Calu3 (cell line): ENCODE data around the gene PRRT1B. TPM values are rescaled to one million over a fixed set of nuclear protein-coding genes. Genes with fewer than 3 reads are reported as not detected.

Experiments
- BruUV-seq: library from RNA; stranded (reverse); fragments of 400-500 nt; replicated peaks from 2 replicates; lab custom pipeline; 2021; lab: Mats Ljungman, UMichigan
- CTCF ChIA-PET: fragments of 300-600 bp; sonication (Branson Sonifier 250); formaldehyde crosslinking; loops from one replicate; lab custom pipeline; 2022; ENCODE audit warnings: antibody characterized with exemption; lab: Charles Lee
- DNase-seq: peaks from one replicate; pipeline ENCODE4 v3.0.0; 2022
- H3K27ac Mint-ChIP-seq: one replicate; pipeline ENCODE4 v1.8.0; 2022; ENCODE audit warnings: mixed read lengths; ENCODE audit not compliant: unreplicated experiment
- H3K27me3 Mint-ChIP-seq: one replicate; pipeline ENCODE4 v1.8.0; 2022; ENCODE audit warnings: mixed read lengths; ENCODE audit not compliant: unreplicated experiment
- H3K36me3 Mint-ChIP-seq: one replicate; pipeline ENCODE4 v1.8.0; 2022; ENCODE audit warnings: mild to moderate bottlenecking, moderate library complexity, mixed read lengths; ENCODE audit not compliant: insufficient read depth, unreplicated experiment
- H3K4me1 Mint-ChIP-seq: one replicate; pipeline ENCODE4 v1.8.0; 2022; ENCODE audit warnings: mild to moderate bottlenecking, low read depth, mixed read lengths; ENCODE audit not compliant: unreplicated experiment
- H3K4me3 Mint-ChIP-seq: one replicate; pipeline ENCODE4 v1.8.0; 2022; ENCODE audit warnings: mild to moderate bottlenecking, low read depth, moderate library complexity, mixed read lengths; ENCODE audit not compliant: unreplicated experiment
- H3K9me3 Mint-ChIP-seq: one replicate; pipeline ENCODE4 v1.8.0; 2022; ENCODE audit warnings: low read depth, mixed read lengths; ENCODE audit not compliant: unreplicated experiment
- CTCF ChIP-seq: fragments of 200-600 bp; IDR thresholded peaks from one replicate; pipeline ENCODE4 v1.8.0; 2022; ENCODE audit warnings: antibody characterized with exemption; ENCODE audit not compliant: unreplicated experiment
- intact Hi-C: fragments of 100-400 bp; cut with micrococcal nuclease; formaldehyde crosslinking; loops from one replicate; pipeline ENCODE4 v1.10.0; 2022; ENCODE audit not compliant: unreplicated experiment
- total RNA-seq: library from RNA; stranded (reverse); gene quantifications from 2 replicates; pipeline ENCODE4 v1.2.3, GENCODE V29; 2022

PRRT1B gene
- total RNA-seq, 1 experiment from 2014 or later: not detected

DNA sequence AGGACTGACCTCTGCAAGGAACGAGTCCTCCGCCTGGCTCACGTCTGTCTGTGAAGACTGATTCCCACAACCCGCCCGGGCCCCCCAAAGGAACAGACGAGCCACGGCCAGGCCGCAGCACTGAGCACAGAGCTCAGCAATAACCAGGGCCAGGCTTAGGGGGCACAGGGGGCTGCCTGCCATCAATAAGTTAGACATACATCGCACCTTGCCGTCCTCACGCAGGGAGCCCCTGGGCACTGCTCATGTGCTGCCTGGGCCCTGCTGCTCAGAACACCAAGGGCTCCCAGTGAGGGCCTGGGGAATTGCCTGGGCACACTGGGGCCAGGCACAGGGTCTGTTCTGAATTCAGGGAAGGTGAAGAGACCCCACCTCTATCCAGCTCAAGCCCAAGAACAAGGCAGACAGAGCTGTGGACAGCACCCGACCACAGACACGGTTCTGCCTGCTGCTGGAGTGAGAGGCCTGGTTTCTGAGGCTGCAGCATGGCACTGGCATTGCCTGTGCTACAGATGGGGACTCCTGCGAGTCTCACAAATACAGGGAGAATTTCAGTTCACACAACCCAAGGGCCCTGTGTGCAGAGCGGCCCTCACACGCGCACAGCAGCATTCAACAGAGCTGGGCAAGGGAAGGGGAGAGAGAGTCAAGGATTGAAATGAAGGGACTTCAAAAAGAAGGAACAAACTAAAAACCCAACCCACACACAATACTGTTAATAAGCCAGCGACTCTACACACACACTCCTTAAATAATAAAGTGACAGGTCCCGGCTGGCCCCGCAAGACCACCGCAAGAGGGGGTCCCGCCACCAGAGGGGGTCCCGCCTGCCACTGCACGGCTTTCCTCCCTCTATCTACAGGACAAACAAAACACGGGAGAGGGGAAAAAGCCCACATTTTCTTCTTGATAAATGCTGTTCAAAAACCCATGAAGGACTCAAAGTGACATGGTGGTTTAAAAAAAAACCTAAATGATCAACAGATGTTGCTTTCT, 32.0 kb downstream of the PRRT1B start:
- H3K9me3 Mint-ChIP-seq: no peaks in the 10 kb centered on the region
- DNase-seq: no peak
- H3K27me3 Mint-ChIP-seq: no peaks in the 10 kb centered on the region
- no peaks in the 10 kb centered on the region for H3K36me3 Mint-ChIP-seq
- intact Hi-C loops: no loop called here
- no peak overlapping the region for H3K27ac Mint-ChIP-seq
- BruUV-seq: no TSS peak
- no peak for TF ChIP-seq CTCF
- no peaks in the 10 kb centered on the region for H3K4me1 Mint-ChIP-seq
- CTCF ChIA-PET: interaction anchor here (0.6 to 0.8 kb wide), 2 partner anchors 81 to 114 kb away, joined by 3 to 6 read pairs; no protein-coding TSS in a partner anchor
- no peak overlapping the region for H3K4me3 Mint-ChIP-seq

GRCh38 chr9:131578021-131578420, 32.7 kb downstream of the PRRT1B start:
- no peak for DNase-seq
- CTCF ChIA-PET: no interaction called here
- Mint-ChIP-seq H3K36me3 (no peaks in the 10 kb centered on the region), H3K27me3 (no peaks in the 10 kb centered on the region), H3K27ac (no peak overlapping the region), H3K4me1 (no peaks in the 10 kb centered on the region), H3K9me3 (no peaks in the 10 kb centered on the region), H3K4me3 (no peak overlapping the region)
- TF ChIP-seq CTCF: no peak
- no TSS peak for BruUV-seq
- intact Hi-C loops: no loop called here

DNA sequence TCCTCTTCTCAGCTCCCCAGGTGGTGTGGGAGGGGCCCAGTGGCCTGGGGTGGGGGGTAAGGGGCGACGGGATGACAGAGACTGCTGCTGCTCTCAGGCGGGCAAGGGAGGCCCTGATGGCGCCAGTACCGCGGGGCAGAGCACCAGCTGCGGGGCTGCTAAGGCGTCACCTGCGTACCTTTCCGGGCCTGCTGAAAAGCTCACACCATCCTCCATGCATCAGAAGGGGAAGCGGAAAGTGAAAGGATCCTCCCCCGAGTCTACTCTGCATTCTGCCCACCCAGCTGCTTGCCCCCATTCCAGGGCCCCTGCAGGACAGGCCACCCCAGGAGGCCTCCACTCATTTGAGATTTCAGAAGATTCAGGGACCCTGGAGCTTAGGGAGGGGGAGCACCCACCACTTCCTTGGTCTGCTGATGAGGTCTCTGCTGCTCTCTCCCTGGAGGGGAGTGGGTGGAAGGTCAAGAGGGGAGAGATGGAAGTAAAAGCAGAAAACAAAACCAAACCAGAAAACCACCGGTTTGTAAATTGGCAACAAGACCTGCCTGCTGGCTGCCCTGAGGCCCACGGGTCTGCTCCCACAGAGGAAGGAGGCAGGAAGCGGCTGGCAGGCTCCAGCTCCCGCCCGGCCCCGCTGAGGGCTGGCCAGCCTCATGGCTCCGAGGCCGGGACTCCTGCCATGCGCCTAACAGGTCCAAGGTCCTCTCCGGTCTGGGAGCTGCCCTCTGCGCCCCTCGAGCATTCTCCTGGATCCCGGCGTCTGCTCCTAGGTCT, 33.6 kb downstream of the PRRT1B start:
- CTCF ChIA-PET: no interaction called here
- Mint-ChIP-seq H3K27ac (no peak overlapping the region), H3K36me3 (no peaks in the 10 kb centered on the region), H3K9me3 (no peaks in the 10 kb centered on the region), H3K4me1 (no peaks in the 10 kb centered on the region), H3K27me3 (no peaks in the 10 kb centered on the region), H3K4me3 (no peak overlapping the region)
- BruUV-seq: no TSS peak
- no peak for TF ChIP-seq CTCF
- no peak for DNase-seq
- intact Hi-C loops: no loop called here

GRCh38 chr9:131579789-131580211, 34.5 kb downstream of the PRRT1B start:
- intact Hi-C loops: no loop called here
- no TSS peak for BruUV-seq
- Mint-ChIP-seq H3K36me3 (no peaks in the 10 kb centered on the region), H3K9me3 (no peaks in the 10 kb centered on the region), H3K27ac (no peak overlapping the region), H3K27me3 (no peaks in the 10 kb centered on the region), H3K4me1 (no peaks in the 10 kb centered on the region), H3K4me3 (no peak overlapping the region)
- no peak for TF ChIP-seq CTCF
- DNase-seq: no peak
- CTCF ChIA-PET: no interaction called here
